ENCODE data around the gene SEMA5A. TPM values are rescaled to one million over a fixed set of nuclear protein-coding genes. Genes with fewer than 3 reads are reported as not detected.

SEMA5A gene
- total RNA-seq, 1 donor from 2014 or later = 189 TPM

- H3K27me3 Mint-ChIP-seq (ENCODE audit: unreplicated experiment) = no peaks in the 10 kb centered on the region
- DNase-seq (ENCODE audit: extremely low spot score, unreplicated experiment) = no peak
- no peak overlapping the region for H3K4me3 Mint-ChIP-seq (ENCODE audit: unreplicated experiment)
- peaks cover 30% of the 10 kb centered on the region for H3K36me3 Mint-ChIP-seq (ENCODE audit: unreplicated experiment)
- no peak for TF ChIP-seq CTCF (IDR thresholded peaks at IDR 0.05)
- no peaks in the 10 kb centered on the region for H3K4me1 Mint-ChIP-seq (ENCODE audit: unreplicated experiment)
- H3K9me3 Mint-ChIP-seq (ENCODE audit: unreplicated experiment) = peaks cover 8% of the 10 kb centered on the region
- no peak overlapping the region for H3K27ac Mint-ChIP-seq (ENCODE audit: unreplicated experiment)
Observed at GRCh38 chr5:9072701-9073100, 473.2 kb downstream of the SEMA5A start.

GRCh38 chr5:9071524-9071923, 474.4 kb downstream of the SEMA5A start:
- no peak overlapping the region for H3K4me3 Mint-ChIP-seq (ENCODE audit: unreplicated experiment)
- no peaks in the 10 kb centered on the region for H3K27me3 Mint-ChIP-seq (ENCODE audit: unreplicated experiment)
- DNase-seq (ENCODE audit: extremely low spot score, unreplicated experiment) = no peak
- H3K27ac Mint-ChIP-seq (ENCODE audit: unreplicated experiment) = no peak overlapping the region
- H3K36me3 Mint-ChIP-seq (ENCODE audit: unreplicated experiment) = peaks cover 36% of the 10 kb centered on the region
- no peak for TF ChIP-seq CTCF (IDR thresholded peaks at IDR 0.05)
- H3K9me3 Mint-ChIP-seq (ENCODE audit: unreplicated experiment) = peaks cover 8% of the 10 kb centered on the region
- no peaks in the 10 kb centered on the region for H3K4me1 Mint-ChIP-seq (ENCODE audit: unreplicated experiment)

- Mint-ChIP-seq H3K9me3 (ENCODE audit: unreplicated experiment) (peaks cover 8% of the 10 kb centered on the region), H3K36me3 (ENCODE audit: unreplicated experiment) (peaks cover 40% of the 10 kb centered on the region), H3K4me3 (ENCODE audit: unreplicated experiment) (no peak overlapping the region), H3K4me1 (ENCODE audit: unreplicated experiment) (no peaks in the 10 kb centered on the region), H3K27me3 (ENCODE audit: unreplicated experiment) (no peaks in the 10 kb centered on the region), H3K27ac (ENCODE audit: unreplicated experiment) (no peak overlapping the region)
- no peak for DNase-seq (ENCODE audit: extremely low spot score, unreplicated experiment)
- TF ChIP-seq CTCF (IDR thresholded peaks at IDR 0.05) = no peak
Observed at GRCh38 chr5:9071074-9071473, 474.8 kb downstream of the SEMA5A start.

GRCh38 chr5:9069650-9070049, 476.2 kb downstream of the SEMA5A start:
- H3K4me1 Mint-ChIP-seq (ENCODE audit: unreplicated experiment) = no peaks in the 10 kb centered on the region
- no peaks in the 10 kb centered on the region for H3K27me3 Mint-ChIP-seq (ENCODE audit: unreplicated experiment)
- H3K27ac Mint-ChIP-seq (ENCODE audit: unreplicated experiment) = no peak overlapping the region
- TF ChIP-seq CTCF (IDR thresholded peaks at IDR 0.05) = no peak
- no peak for DNase-seq (ENCODE audit: extremely low spot score, unreplicated experiment)
- peaks cover 8% of the 10 kb centered on the region for H3K9me3 Mint-ChIP-seq (ENCODE audit: unreplicated experiment)
- peaks cover 44% of the 10 kb centered on the region for H3K36me3 Mint-ChIP-seq (ENCODE audit: unreplicated experiment)
- no peak overlapping the region for H3K4me3 Mint-ChIP-seq (ENCODE audit: unreplicated experiment)

GRCh38 chr5:9067154-9067553, 478.7 kb downstream of the SEMA5A start:
- Mint-ChIP-seq H3K27me3 (ENCODE audit: unreplicated experiment) (no peaks in the 10 kb centered on the region), H3K4me1 (ENCODE audit: unreplicated experiment) (no peaks in the 10 kb centered on the region), H3K4me3 (ENCODE audit: unreplicated experiment) (no peak overlapping the region), H3K9me3 (ENCODE audit: unreplicated experiment) (peaks cover 4% of the 10 kb centered on the region), H3K36me3 (ENCODE audit: unreplicated experiment) (peaks cover 61% of the 10 kb centered on the region), H3K27ac (ENCODE audit: unreplicated experiment) (no peak overlapping the region)
- no peak for TF ChIP-seq CTCF (IDR thresholded peaks at IDR 0.05)
- DNase-seq (ENCODE audit: extremely low spot score, unreplicated experiment) = no peak
